Mesenteric fat pad (tissue), 1 donor: ENCODE measurements around the gene MYO3B. TPM values are rescaled to one million over a fixed set of nuclear protein-coding genes. Genes with fewer than 3 reads are reported as not detected.

Source experiments
- DNase-seq: peaks from one replicate; pipeline ENCODE4 v3.0.0-alpha.2; 2020; ENCODE audit warnings: low spot score
- total RNA-seq: library from RNA; stranded (reverse); fragmentation: NEBNext Ultra II Directional; extraction: Animal tissue kit (Norgen Biotek cat#: 25700); gene quantifications from one replicate; pipeline ENCODE4 v1.2.1, GENCODE V29; 2021
- donor health status: DM: yes; HTN: yes; CAD: no.

Gene MYO3B
- total RNA-seq, 1 donor from 2014 or later: not detected

DNA sequence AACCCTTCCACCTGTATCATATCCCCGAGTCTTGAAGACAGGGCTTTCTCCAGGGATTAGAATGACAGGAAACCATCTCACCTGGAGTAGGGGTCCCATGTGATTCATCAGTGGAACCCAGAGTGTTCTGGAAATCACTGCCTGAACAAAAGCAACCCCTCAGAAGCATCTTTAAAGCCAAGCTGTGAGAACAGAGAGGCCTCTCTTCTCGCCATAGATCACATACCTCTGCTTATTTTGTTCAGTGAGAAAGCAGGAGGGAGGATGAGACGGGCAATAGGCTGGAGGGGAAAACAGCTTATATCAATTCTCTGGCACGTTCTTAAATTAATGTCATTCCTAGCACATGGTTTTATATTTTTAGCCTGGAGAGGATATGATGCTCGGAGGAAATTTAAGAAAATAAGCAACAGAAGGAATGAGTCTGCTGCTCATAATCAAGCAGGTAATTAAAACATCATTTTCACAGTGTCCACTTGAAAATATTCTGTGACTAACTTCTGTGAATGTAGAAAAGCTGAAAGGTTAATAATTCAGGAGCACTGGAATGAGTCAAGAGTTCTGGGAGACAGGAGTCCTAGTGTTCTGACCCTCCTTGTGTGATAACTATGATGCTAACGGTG lies 323.6 kb downstream of the MYO3B start:
- DNase-seq: no peak

DNA sequence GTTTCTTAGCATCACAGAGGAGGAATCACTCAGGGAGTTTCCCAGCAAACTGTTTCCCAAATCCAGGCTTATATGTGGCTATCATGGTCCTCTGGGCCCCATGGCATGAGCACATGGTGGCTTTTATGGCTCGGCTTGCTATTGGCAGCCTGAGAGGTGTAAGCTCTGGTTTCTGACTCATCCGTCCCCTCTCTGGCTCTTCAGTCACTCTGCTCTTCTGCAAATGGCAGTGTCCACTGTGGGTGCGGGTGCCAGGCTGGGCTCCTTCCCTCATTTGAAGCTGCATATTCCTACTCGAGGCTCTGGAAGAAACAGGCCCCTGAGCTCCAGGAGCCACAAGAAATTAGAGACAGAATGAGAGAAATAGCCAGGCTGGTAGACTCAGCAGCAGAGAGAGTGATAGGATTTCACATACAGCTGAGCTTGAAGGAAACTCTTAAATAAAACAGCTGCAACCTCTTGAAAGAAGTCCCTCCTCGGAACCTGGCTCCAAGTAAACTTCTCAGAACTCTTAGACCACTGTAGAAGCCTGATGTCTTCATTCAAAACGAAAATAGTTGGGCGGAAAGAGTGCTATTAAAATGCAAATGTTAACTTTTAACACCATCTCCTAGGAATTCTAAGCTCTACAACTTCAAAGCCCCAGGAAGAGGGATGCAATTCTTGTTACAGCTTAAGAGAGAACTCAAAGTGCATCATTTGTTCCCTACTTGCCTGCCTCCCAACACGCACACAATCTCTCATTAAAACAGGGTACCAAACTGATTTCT lies 324.6 kb downstream of the MYO3B start:
- DNase-seq: no peak

GRCh38 chr2:170503563-170503962 lies 325.6 kb downstream of the MYO3B start:
- no peak for DNase-seq

DNA sequence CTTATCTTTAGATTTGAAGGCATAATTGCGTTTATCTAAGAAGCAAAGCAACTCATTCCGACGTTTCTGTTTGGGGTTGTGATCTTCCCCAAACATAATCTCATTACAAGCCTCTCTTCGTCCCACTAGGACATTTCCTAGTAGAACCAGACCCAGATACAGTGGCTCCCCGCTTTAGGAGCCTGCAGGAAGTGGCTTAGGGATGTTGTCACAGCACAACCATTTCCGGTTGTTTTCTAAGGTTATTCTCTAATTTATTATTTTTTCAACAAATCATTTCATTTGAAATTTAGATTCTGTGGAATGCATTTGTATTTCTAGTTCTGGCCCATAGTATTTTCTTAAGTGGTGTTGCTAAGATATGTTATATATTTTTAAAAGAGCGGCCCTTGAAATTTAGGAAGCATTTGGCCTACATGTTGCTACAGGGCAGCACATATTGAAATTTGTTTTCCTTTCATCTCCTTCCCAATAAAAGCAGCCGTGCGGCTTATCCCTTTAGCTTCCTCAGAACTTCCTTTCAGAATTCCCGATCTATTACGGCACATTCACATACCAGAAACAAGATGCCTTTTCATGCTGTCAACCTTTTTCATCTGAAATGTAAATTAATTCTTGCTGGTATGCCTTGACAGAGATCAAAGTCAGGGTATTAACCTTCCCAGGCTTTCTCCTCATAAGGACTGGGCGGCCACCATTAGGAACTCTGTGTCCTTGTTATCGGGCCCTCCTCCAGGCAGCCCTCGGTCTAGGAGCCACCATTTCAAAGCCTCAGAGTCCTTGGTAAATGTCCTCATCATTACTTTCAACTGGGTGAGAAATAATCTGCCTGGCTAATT lies 326.2 kb downstream of the MYO3B start:
- DNase-seq: no peak

- no peak for DNase-seq
Measured at GRCh38 chr2:170504810-170505145, 326.8 kb downstream of the MYO3B start.

GRCh38 chr2:170505631-170506275 lies 327.8 kb downstream of the MYO3B start:
- DNase-seq: no peak

- DNase-seq: no peak
Measured at GRCh38 chr2:170509452-170510193, 331.7 kb downstream of the MYO3B start.

DNA sequence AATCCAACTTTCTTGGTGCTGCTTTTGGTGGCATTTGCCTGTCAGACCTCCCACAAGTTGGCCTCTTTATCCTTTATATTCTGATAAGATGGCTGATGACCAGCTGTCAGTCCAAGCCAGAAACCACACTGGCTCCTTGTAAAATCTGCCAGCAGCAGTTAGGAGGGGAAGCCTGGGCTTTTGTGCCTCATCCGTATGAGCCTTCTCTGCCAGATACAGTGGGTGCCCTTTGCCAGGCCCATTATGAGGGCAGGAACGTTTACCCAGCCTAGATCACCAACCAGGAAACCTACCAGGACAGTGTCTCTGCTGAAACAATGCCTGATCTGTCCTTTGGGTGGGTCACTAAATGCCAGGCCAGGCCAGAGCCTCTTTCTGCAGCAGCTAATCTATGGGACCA lies 334.3 kb downstream of the MYO3B start:
- no peak for DNase-seq

DNA sequence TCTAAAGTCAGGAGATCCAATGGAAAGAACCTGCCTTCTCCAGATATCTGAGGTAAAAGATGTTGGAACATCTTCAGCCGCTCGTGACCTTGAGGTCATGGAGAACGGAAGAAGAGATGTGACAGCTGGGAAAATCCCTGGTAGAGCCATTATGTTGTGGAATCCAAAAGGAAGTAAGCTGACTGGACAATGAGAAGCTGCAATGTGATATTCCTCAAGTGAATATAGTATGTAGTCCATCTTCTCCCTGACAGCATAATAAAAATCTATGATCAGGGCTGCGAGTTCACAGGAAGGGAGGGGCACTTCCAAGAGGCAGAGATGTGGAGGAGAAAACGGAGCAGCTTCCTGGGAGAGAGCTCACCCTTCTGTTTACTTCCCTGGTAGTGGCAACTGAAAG lies 336.2 kb downstream of the MYO3B start:
- no peak for DNase-seq

DNA sequence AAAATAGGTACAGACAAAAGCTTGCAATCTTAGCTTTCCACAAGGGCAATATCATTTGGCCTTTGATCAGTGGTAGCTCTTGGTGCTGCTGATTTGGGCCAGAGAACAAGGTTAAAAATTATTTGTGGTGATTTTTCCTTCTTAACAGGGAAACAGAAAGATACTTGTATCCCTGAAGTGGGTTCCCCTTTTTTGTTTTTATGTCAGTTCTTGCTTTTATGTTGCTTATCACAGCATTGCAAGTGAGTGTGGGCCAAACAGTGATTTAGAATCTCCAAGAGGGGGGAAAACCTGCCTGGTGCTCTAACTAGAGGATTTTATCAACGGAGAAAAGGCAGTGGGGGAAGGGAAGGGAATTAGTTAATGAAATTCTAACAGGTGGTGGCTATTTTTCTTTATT lies 339.6 kb downstream of the MYO3B start:
- no peak for DNase-seq

- DNase-seq: no peak
Measured at GRCh38 chr2:170518911-170519310, 341.0 kb downstream of the MYO3B start.

GRCh38 chr2:170521299-170521698 lies 343.4 kb downstream of the MYO3B start:
- DNase-seq: no peak

DNA sequence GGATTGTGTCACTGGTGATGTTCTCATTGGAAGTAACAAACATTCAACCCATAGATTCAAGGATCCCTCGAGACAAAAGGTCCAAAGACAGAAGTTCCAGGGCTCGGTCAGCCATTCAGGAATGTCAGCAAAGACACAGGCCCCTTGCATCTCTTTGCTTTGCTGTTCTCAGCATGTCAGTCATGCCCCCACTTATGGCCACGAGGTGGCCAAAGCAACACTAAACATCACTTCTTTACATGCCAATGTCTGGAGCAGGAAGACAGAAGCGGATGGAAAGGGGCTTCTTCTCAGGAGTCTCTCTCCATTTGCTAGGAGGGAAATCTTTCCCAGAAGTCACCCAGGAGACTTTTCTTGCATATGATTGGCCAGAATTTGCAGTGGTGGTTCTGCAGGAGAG lies 345.6 kb downstream of the MYO3B start:
- DNase-seq: no peak

DNA sequence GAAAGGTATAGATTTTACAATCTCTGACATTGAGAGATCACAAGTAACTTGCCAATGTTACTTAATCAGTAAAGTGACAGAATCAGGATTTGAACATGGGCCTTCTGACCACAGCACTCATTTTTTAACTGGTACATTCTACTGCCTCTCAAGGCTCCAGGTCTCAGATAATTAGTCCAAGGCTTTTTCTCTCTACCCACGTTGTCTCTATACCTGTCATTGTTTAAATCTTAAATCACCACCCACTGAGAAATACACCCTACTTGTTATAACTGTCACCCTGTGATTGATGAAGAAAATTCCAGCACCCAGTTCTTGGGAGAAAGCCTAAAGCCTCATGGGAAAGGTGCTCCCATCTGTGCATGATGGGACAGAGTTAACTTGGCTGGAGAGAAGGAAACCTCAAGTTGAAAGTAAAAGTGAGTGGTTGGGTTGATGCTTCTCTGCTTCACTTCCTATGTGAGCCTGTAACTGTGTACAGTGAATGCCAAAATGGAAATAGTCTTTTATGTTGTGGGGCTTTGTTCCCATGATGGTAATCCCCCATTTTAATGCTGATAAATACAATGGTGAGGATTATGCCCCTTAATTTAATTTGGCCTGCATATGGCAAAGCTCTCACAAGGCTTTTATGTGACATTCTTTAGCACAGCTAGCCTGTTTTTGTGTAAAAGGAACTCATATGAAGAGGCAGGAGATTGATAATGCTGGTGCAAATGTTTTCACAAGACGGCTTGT lies 347.1 kb downstream of the MYO3B start:
- no peak for DNase-seq

GRCh38 chr2:170525566-170525900 lies 347.6 kb downstream of the MYO3B start:
- no peak for DNase-seq

- DNase-seq: no peak
Measured at GRCh38 chr2:170530284-170530745, 352.4 kb downstream of the MYO3B start.

- no peak for DNase-seq
Measured at GRCh38 chr2:170530803-170531564, 353.0 kb downstream of the MYO3B start.

- DNase-seq: no peak
Measured at GRCh38 chr2:170531876-170532275, 353.9 kb downstream of the MYO3B start.

DNA sequence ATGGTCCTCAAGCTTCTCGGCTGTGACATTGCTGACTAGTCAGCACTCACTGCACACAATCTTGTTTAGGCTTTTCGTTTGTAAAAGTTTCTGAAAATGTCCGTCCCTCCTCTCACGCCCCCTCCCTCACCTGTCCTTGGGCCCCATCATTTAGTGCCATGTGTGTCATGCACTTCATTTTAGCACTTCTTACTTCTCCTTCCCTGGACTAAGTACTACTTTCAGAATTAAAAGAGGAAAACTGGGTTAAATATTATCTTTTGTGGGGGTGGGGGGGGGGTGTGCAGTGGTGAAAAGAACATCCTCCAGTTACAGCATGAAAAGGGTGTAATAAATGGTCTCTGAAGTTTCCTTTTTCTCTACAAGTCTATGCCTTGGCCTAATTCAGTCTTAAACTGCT lies 355.2 kb downstream of the MYO3B start:
- DNase-seq: no peak

GRCh38 chr2:170535552-170535951 lies 357.6 kb downstream of the MYO3B start:
- no peak for DNase-seq
